ENCODE measurements around the gene RASAL1.

Gene RASAL1

DNA sequence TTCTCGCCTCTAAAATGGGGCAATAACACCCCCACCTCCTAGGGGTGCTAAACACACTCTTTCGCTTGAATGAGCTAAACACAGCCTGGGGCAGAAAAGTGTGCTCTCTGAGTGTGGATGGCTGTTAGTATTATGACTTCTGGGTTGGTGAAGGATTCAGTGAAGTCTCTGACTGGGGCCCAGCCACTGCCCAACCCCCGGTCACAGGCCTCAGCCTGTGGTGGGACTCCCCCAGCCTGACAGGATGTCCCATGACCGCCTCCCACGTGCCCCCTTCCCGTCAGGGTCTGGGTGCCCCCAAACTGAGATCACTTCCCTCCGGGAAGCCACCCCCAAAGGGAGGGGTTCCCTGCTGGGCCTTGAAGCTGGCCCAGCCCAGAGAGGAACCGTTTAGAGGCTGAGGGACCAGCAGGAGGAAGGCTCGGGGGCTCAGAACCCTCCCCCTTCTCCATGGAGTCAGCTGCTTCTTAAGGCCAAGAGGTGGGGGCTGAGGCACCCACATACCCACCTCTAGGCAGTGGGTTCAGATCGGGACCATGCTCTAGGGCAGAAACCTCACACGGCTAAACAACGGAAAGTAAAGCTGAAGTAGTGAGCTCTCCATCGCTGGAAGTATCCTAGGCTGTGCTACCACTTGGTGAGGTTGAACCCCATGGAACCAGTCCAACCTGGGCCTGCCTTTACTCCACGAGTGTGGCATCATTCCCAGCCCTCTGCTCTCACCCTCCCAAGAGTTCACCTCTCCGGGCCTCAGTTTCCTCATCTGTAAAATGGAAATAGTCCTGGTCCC is 65.2 kb downstream of the RASAL1 start:
- DNase-seq, result no peak

GRCh38 chr12:113069751-113070116 is 65.8 kb downstream of the RASAL1 start:
- no peak for DNase-seq

DNA sequence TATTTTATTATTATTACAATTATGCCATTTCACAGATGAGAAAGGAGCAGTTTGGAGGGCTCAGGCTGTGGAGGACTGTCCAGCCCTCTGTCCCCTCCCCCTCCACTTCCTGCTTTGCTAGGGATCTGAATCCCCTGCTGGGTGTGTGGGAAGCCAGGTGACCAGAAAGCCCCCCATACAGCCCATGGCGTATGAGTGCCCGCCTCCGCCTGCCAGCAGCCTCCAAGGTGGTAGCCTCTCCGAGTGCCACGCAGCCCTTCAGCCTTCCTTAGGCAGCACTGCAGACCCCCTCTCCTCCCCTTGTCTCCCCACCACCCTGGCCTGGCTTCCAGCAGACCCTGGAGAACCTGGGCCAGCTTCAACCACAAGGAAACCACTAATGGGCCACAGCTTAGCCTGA is 66.4 kb downstream of the RASAL1 start:
- DNase-seq, result no peak

DNA sequence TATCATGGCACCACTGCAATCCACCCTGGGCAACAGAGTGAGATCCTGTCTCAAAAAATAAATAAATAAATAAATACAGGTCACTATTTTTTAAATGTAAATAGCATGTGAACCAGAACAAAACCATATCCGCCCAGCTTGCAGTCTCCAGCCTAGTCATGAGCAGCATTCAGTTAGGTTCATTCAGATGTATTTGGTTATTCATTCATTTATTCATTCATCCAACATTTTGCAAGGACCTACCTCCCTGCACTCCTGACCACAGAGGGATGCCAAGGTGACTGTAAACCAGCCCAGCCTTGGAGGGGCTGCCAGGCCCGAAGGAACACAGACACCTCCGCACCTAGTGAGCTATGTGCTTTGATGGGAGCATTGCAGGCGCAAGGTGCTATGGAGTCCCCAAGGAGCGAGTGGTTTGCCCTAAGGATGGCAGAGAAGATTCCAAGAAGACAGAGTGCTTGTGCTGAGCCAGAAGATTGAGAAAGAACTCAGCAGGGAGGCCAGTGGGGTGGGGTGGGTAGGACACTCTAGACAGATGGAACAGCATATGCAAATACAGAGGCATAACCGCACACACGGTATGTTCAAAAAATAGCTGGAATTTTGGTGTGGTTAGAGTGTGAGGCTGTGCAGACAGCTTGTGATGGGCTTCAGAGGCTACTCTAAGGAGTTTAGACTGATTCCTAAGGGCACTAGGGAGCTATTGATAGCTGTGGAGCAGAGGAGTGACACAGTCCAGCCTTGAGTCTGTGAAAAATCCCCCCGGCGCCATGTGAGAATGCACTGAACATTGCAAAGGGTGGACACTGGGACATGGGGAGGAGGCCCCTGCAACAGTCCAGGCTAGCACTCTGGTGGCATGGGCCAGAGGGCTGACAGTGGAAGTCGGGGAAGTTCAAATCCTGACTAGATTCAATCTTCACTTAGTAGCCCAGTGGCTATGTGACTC is 67.3 kb downstream of the RASAL1 start:
- DNase-seq, result peak in 1 of 2 experiments; percentile 32

- no peak for DNase-seq
These were observed 68.7 kb downstream of the RASAL1 start for GRCh38 chr12:113066813-113067400.

- DNase-seq, result peak in 1 of 2 experiments; percentile 48
These were observed 70.2 kb downstream of the RASAL1 start for GRCh38 chr12:113065126-113066007.

- no peak for DNase-seq
These were observed 71.0 kb downstream of the RASAL1 start for GRCh38 chr12:113064395-113065125.

DNA sequence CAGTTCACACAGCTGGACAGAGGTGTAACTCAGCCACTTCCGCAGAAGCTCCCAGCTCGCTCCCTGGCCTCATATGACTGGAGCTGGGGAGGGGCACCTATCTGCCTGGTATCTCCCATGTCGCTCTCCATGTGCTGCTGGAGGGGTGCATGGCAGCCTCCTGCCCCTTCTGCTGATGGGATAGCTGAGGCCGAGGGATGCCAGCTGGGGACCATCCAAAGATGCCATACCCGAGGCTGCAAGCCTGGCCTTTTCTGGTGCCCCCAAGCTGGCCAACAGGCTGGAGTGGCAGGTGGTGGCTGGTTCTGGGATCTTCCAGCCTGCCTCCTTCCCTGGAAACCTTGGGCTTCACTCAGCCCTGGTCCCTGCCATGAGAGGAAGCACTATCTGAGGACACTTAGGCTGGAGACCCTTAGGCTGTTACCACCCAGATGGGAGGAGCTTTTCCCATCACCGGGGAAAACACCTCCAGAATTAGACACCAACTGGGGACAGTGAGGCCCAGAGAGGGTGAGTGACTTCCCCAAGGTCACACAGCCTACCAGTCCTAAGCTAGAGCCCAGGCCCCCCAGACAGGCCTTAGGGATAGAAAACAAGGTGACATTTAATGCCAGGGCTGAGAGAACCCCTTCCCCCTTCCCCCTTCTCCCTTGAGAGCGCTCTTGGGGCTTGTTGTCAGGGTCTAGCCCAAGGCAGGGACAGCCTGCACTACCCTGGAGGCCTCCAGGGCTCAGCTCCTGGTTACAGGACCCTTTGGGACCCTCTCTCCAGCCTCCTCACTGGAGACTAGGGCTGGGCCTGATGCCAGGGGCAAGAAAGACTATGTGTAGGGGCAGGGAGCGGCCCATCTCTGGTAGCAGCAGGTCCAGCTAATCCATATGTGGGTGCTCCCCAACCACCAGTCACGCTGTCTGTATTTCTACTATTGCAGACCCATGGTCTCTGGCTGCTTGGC is 71.9 kb downstream of the RASAL1 start:
- DNase-seq, result no peak

GRCh38 chr12:113062502-113063395 is 72.8 kb downstream of the RASAL1 start:
- no peak for DNase-seq

DNA sequence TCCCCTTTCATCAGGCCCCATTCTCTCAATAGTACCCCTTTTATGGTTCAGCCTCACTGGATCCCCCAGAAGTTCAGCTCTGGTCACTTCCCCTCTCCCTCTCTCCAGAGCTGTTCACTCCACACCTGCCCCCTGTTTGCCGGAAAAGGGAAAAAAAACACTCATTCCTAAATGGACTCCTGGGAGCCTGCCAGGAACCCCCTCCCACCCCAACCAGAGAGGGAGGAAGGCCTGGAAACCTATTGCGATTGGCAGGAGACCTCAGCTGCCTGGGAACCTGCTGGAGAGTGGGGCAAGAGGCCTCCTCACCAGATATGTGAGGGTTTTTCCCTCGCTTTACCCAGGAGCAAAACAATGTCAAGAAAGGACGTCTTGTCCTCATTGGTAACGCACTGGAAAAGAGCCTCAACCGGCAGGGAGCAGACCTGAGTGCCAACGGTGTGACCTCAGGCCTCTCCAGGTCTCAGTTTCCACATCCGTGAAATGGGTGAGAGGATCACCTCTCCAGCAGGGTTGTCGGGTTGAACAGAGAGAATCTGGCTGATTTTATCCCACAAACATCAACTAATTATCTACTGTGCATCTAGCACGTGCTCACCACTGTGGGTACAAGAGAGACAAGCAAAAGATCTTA is 74.4 kb downstream of the RASAL1 start:
- no peak for DNase-seq

- no peak for DNase-seq
These were observed 75.1 kb downstream of the RASAL1 start for GRCh38 chr12:113060336-113060960.

DNA sequence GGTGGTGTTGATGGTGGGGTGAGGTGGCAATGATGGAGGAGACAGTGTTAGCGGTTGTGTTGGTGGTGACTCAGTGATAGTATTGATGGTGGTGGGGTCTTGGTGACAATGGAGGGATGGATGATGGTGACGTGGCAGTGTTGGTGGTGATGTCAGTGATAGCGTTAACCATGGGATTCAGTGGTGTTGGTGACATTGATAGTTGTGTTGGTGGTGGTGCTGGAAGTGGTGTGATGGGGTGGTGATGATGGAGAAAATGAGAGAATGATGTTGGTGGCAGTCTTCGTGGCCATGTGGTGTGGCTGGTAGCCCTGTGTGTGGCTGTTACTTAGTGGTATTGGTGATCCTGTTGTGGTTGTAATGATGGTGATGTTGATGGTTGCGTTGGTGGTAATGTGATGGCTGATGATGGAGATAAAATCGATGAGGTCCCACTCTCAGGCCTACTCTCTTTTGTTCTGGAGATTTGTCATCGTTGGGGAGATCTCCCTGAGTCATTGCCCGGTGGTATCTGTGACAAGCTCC is 76.4 kb downstream of the RASAL1 start:
- no peak for DNase-seq

GRCh38 chr12:113058553-113058952 is 77.0 kb downstream of the RASAL1 start:
- no peak for DNase-seq

GRCh38 chr12:113057565-113058485 is 77.7 kb downstream of the RASAL1 start:
- DNase-seq, result no peak

DNA sequence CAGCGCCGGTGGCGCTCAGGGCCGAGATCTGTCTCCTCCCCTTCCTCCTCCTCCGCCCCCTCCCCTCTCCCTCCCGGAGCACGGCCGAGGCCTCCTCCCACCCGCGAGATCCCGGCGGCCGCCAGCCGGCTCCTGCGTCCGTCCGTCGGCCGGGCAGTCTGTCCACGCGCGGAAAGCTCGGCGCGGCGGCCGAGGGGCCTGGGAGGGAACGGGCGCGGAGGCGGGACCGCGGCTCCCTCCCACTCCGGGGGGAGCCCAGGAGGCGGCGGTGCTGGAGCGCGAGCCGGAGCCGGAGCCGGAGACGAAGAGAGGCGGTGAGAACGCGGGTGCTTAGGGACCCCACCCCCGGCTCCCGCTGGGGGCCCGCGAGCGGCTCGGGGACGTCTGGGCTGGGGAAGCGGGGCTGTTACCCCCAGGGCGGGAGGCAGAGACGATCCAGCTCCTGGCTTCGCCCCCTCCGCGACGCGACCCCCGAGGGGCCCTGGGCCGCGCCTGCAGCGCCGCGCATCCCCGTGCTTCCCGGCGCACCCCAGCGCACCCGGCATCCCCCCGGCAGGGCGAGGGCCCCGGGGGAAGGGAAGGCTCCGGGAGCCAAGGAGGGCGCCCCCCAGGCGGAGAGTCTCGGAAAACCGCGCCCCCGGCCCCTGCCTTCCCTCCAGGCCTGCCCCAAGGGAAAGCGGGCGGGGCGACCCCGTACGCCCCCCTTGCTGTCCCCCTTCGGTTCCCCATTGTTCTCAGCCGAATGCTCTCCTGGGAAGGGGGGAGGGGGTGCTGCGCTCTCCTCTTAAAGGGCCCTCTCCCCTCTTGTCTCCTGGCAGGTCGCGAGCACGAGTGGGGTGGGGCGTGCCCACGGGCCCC is 78.7 kb downstream of the RASAL1 start, which contains the start of gene DTX1:
Gene DTX1, plus strand, starts transcription at position 100 of the 858 bp plus-strand sequence. CDS start 1,463 bp downstream, outside the sequence.
- DNase-seq, result no peak

- DNase-seq, result no peak
These were observed 79.3 kb downstream of the RASAL1 start for GRCh38 chr12:113056381-113056630.

All from NCI-H526 (cell line).